ENCODE results near the gene RNF144A. TPM values are rescaled to one million over a fixed set of nuclear protein-coding genes. Genes with fewer than 3 reads are reported as not detected.

RNF144A gene
- polyA plus RNA-seq, 4 donors = 1.4 to 5.0 (median 2.7) TPM

DNA sequence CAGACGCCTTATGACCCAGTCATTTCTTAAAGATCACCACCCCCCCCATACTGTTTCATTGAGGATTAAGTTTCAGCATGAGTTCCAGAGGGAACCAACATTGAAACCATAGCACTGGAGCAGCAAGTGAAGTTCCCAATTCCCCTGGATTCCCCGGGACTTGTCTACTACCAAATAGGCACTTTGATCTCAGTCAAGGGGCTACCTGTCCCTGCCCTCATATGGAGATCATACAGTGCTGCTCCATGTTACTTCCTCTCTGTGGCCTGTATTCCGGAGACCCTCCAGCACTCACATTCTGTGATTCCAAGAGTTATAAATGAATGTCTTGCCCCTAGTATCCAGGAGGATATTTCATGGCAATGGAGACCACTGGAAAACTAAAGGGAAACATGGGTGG, 42.5 kb downstream of the RNF144A start:
- no peaks in the 10 kb centered on the region for H3K4me1 ChIP-seq (ENCODE audit: control insufficient read depth in 3 of 3, insufficient read depth in 2 of 3, low read depth in 1 of 3, low read length in 2 of 3)
- FAIRE-seq (no peak), DNase-seq (no peak)
- H3K4me3 ChIP-seq (ENCODE audit: low read depth in 1 of 3, low read length in 3 of 3) = no peak overlapping the region
- WGBS, 3 donors = 91 to 98% (median 93%) methylated on average over 3 of the region's 3 CpGs
- H3K9me3 ChIP-seq (ENCODE audit: control insufficient read depth in 2 of 2, insufficient read depth in 1 of 2, low read depth in 1 of 2, low read length in 1 of 2) = no peaks in the 10 kb centered on the region
- no peak overlapping the region for H3K27ac ChIP-seq (ENCODE audit: low read depth in 1 of 3, low read length in 2 of 3)
- H3K36me3 ChIP-seq (ENCODE audit: control insufficient read depth in 3 of 3, insufficient read depth in 2 of 3, low read depth in 1 of 3, low read length in 3 of 3) = no peaks in the 10 kb centered on the region
- no peaks in the 10 kb centered on the region for H3K27me3 ChIP-seq (ENCODE audit: control insufficient read depth in 3 of 3, insufficient read depth in 3 of 3, low read length in 3 of 3)

DNA sequence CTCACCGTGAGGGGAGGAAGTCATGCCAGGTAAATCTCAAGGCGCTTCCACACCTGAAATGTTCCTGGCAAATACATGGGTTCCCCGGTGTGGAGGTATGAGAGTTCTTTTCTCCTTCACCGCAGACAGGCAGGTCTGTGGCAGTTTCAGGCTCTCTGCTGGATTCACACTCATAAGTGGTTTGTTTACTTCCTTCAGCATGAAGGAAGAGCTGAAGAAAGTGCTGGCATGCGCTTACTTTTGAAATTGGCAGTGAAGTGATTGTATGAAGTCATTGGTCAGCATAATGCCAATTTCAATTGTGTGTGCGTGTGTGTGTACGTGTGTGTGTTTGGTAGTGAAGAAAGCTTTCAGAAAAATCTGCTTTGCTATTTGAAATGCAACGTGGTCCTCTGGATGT, 43.4 kb downstream of the RNF144A start:
- H3K27me3 ChIP-seq (ENCODE audit: control insufficient read depth in 3 of 3, insufficient read depth in 3 of 3, low read length in 3 of 3) = no peaks in the 10 kb centered on the region
- no peak overlapping the region for H3K4me3 ChIP-seq (ENCODE audit: low read depth in 1 of 3, low read length in 3 of 3)
- 53 to 80% (median 69%) methylated on average over 8 of the region's 8 CpGs for WGBS, 3 donors
- H3K36me3 ChIP-seq (ENCODE audit: control insufficient read depth in 3 of 3, insufficient read depth in 2 of 3, low read depth in 1 of 3, low read length in 3 of 3) = no peaks in the 10 kb centered on the region
- no peak overlapping the region for H3K27ac ChIP-seq (ENCODE audit: low read depth in 1 of 3, low read length in 2 of 3)
- no peaks in the 10 kb centered on the region for H3K9me3 ChIP-seq (ENCODE audit: control insufficient read depth in 2 of 2, insufficient read depth in 1 of 2, low read depth in 1 of 2, low read length in 1 of 2)
- H3K4me1 ChIP-seq (ENCODE audit: control insufficient read depth in 3 of 3, insufficient read depth in 2 of 3, low read depth in 1 of 3, low read length in 2 of 3) = no peaks in the 10 kb centered on the region
- no peak for DNase-seq
- FAIRE-seq = no peak

GRCh38 chr2:6963727-6964126, 46.5 kb downstream of the RNF144A start:
- Histone ChIP-seq H3K4me3 (ENCODE audit: low read depth in 1 of 3, low read length in 3 of 3) (no peak overlapping the region), H3K36me3 (ENCODE audit: control insufficient read depth in 3 of 3, insufficient read depth in 2 of 3, low read depth in 1 of 3, low read length in 3 of 3) (no peaks in the 10 kb centered on the region), H3K27me3 (ENCODE audit: control insufficient read depth in 3 of 3, insufficient read depth in 3 of 3, low read length in 3 of 3) (no peaks in the 10 kb centered on the region), H3K27ac (ENCODE audit: low read depth in 1 of 3, low read length in 2 of 3) (no peak overlapping the region), H3K9me3 (ENCODE audit: control insufficient read depth in 2 of 2, insufficient read depth in 1 of 2, low read depth in 1 of 2, low read length in 1 of 2) (no peaks in the 10 kb centered on the region), H3K4me1 (ENCODE audit: control insufficient read depth in 3 of 3, insufficient read depth in 2 of 3, low read depth in 1 of 3, low read length in 2 of 3) (no peaks in the 10 kb centered on the region)
- DNase-seq (no peak), FAIRE-seq (no peak)
- WGBS, 3 donors = 94 to 98% (median 96%) methylated on average over 6 of the region's 6 CpGs

DNA sequence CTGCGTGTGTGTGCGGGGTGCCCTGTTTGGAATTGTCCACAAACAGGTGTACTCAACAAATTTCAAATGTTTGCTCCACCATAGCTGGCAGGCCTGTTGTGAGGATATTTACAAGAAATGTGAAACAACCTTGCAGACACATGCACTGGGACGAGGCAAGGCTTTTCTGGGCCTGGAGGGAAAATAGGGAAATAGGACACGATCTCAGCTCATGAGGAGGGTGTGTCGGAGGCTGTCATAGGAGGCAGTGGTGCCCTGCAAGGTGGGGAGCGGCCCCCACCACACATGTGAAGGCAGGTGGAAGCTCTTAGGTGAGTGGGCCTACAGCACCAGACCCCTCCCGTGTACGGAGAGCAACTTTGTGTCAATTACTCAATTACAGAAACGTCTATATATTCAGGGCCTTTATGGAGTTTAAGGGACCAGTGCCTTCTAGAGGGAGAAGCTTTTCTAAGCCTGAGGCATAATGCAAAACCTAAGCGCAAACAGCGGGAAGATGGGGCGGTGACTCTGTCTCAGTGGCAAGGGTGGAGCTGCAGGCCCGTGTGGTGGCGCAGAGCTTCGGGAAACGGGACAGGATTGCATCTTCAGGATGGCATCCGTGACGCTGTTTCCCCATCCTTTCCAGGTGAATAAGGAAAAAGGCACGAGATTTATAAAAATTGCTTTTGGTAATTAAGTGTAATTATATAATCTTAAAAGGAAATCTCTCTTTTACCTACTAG, 48.0 kb downstream of the RNF144A start:
- Histone ChIP-seq H3K9me3 (ENCODE audit: control insufficient read depth in 2 of 2, insufficient read depth in 1 of 2, low read depth in 1 of 2, low read length in 1 of 2) (no peaks in the 10 kb centered on the region), H3K4me1 (ENCODE audit: control insufficient read depth in 3 of 3, insufficient read depth in 2 of 3, low read depth in 1 of 3, low read length in 2 of 3) (no peaks in the 10 kb centered on the region), H3K27ac (ENCODE audit: low read depth in 1 of 3, low read length in 2 of 3) (no peak overlapping the region), H3K4me3 (ENCODE audit: low read depth in 1 of 3, low read length in 3 of 3) (no peak overlapping the region), H3K27me3 (ENCODE audit: control insufficient read depth in 3 of 3, insufficient read depth in 3 of 3, low read length in 3 of 3) (no peaks in the 10 kb centered on the region), H3K36me3 (ENCODE audit: control insufficient read depth in 3 of 3, insufficient read depth in 2 of 3, low read depth in 1 of 3, low read length in 3 of 3) (no peaks in the 10 kb centered on the region)
- FAIRE-seq (no peak), DNase-seq (no peak)
- WGBS, 3 donors = 93 to 96% (median 93%) methylated on average over 19 of the region's 19 CpGs

DNA sequence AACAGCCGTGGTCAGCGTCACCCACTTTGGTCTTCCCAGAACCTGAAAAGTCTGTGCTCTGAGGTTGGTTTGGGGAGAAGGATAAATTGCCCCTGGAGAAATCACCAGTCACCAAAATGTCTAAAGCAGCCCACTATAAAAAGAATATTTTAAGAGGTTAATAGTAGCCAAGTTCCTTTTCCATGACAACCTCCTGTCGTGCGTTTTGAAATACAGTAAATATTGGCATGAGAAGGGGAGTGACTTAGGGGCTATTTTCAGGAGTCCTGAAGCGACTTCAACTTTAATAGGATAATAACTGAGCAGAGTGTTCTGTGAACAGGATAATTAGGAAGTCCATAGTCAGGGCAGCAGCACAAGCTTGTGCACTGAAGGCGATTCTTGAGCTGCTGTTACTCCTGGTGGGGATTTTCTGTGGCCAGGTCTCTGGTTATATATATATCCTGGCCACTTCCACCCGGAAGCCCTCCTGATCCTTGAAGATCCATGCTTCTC, 49.3 kb downstream of the RNF144A start:
- H3K9me3 ChIP-seq (ENCODE audit: control insufficient read depth in 2 of 2, insufficient read depth in 1 of 2, low read depth in 1 of 2, low read length in 1 of 2) = no peaks in the 10 kb centered on the region
- no peaks in the 10 kb centered on the region for H3K27me3 ChIP-seq (ENCODE audit: control insufficient read depth in 3 of 3, insufficient read depth in 3 of 3, low read length in 3 of 3)
- H3K4me3 ChIP-seq (ENCODE audit: low read depth in 1 of 3, low read length in 3 of 3) = no peak overlapping the region
- no peaks in the 10 kb centered on the region for H3K4me1 ChIP-seq (ENCODE audit: control insufficient read depth in 3 of 3, insufficient read depth in 2 of 3, low read depth in 1 of 3, low read length in 2 of 3)
- no peak overlapping the region for H3K27ac ChIP-seq (ENCODE audit: low read depth in 1 of 3, low read length in 2 of 3)
- DNase-seq (no peak), FAIRE-seq (no peak)
- peaks cover 0 to 2% (median 0%) of the 10 kb centered on the region in 3 donors for H3K36me3 ChIP-seq (ENCODE audit: control insufficient read depth in 3 of 3, insufficient read depth in 2 of 3, low read depth in 1 of 3, low read length in 3 of 3)
- WGBS, 3 donors = 83 to 93% (median 93%) methylated on average over 7 of the region's 7 CpGs

GRCh38 chr2:6967301-6967700, 50.1 kb downstream of the RNF144A start:
- peaks cover 0 to 2% (median 0%) of the 10 kb centered on the region in 3 donors for H3K36me3 ChIP-seq (ENCODE audit: control insufficient read depth in 3 of 3, insufficient read depth in 2 of 3, low read depth in 1 of 3, low read length in 3 of 3)
- 86 to 88% (median 87%) methylated on average over 7 of the region's 7 CpGs for WGBS, 3 donors
- no peak overlapping the region for H3K27ac ChIP-seq (ENCODE audit: low read depth in 1 of 3, low read length in 2 of 3)
- no peaks in the 10 kb centered on the region for H3K27me3 ChIP-seq (ENCODE audit: control insufficient read depth in 3 of 3, insufficient read depth in 3 of 3, low read length in 3 of 3)
- no peaks in the 10 kb centered on the region for H3K9me3 ChIP-seq (ENCODE audit: control insufficient read depth in 2 of 2, insufficient read depth in 1 of 2, low read depth in 1 of 2, low read length in 1 of 2)
- no peak overlapping the region for H3K4me3 ChIP-seq (ENCODE audit: low read depth in 1 of 3, low read length in 3 of 3)
- no peaks in the 10 kb centered on the region for H3K4me1 ChIP-seq (ENCODE audit: control insufficient read depth in 3 of 3, insufficient read depth in 2 of 3, low read depth in 1 of 3, low read length in 2 of 3)
- no peak for FAIRE-seq
- no peak for DNase-seq

- H3K9me3 ChIP-seq (ENCODE audit: control insufficient read depth in 2 of 2, insufficient read depth in 1 of 2, low read depth in 1 of 2, low read length in 1 of 2) = no peaks in the 10 kb centered on the region
- no peak overlapping the region for H3K4me3 ChIP-seq (ENCODE audit: low read depth in 1 of 3, low read length in 3 of 3)
- H3K27me3 ChIP-seq (ENCODE audit: control insufficient read depth in 3 of 3, insufficient read depth in 3 of 3, low read length in 3 of 3) = no peaks in the 10 kb centered on the region
- WGBS, 3 donors = 85 to 90% (median 89%) methylated on average over 10 of the region's 10 CpGs
- FAIRE-seq (no peak), DNase-seq (no peak)
- H3K4me1 ChIP-seq (ENCODE audit: control insufficient read depth in 3 of 3, insufficient read depth in 2 of 3, low read depth in 1 of 3, low read length in 2 of 3) = no peaks in the 10 kb centered on the region
- H3K27ac ChIP-seq (ENCODE audit: low read depth in 1 of 3, low read length in 2 of 3) = no peak overlapping the region
- peaks cover 0 to 2% (median 0%) of the 10 kb centered on the region in 3 donors for H3K36me3 ChIP-seq (ENCODE audit: control insufficient read depth in 3 of 3, insufficient read depth in 2 of 3, low read depth in 1 of 3, low read length in 3 of 3)
Observed at GRCh38 chr2:6968319-6969100, 51.3 kb downstream of the RNF144A start.

DNA sequence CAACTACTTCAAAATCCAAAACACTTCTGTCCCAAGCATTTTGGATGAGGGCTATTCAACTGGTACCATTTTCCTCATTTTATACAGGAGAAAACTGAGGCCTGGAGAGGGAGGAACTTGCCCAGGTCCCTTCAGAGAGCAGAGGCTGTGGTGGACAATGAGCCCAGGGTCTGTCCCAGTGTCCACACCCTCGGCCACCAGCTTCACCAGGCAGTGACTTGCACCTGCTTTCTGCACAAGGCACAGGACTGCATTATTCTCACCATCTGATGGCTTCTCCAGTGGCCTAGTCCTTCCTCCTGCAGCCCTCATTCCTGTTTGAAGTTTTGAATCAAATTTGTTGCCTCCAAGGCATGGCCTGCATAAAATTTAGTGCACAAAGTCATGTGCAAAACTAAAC, 53.3 kb downstream of the RNF144A start:
- no peak for FAIRE-seq

More for the DNA sequence above, 53.3 kb downstream of the RNF144A start:
- peaks cover 0 to 2% (median 0%) of the 10 kb centered on the region in 3 donors for H3K36me3 ChIP-seq (ENCODE audit: control insufficient read depth in 3 of 3, insufficient read depth in 2 of 3, low read depth in 1 of 3, low read length in 3 of 3)
- DNase-seq = no peak
- H3K27ac ChIP-seq (ENCODE audit: low read depth in 1 of 3, low read length in 2 of 3) = no peak overlapping the region
- no peaks in the 10 kb centered on the region for H3K27me3 ChIP-seq (ENCODE audit: control insufficient read depth in 3 of 3, insufficient read depth in 3 of 3, low read length in 3 of 3)
- H3K4me3 ChIP-seq (ENCODE audit: low read depth in 1 of 3, low read length in 3 of 3) = no peak overlapping the region
- H3K9me3 ChIP-seq (ENCODE audit: control insufficient read depth in 2 of 2, insufficient read depth in 1 of 2, low read depth in 1 of 2, low read length in 1 of 2) = no peaks in the 10 kb centered on the region
- no peaks in the 10 kb centered on the region for H3K4me1 ChIP-seq (ENCODE audit: control insufficient read depth in 3 of 3, insufficient read depth in 2 of 3, low read depth in 1 of 3, low read length in 2 of 3)
- WGBS, 3 donors = 73 to 84% (median 75%) methylated on average over 1 of the region's 1 CpG

All from small intestine (tissue), 7 donors.